K562 (cell line): ENCODE data around the gene DVL3. TPM values are rescaled to one million over a fixed set of nuclear protein-coding genes. Genes with fewer than 3 reads are reported as not detected.

Source experiments
- ATAC-seq: fragments of 200-7000 bp; cut with Tn5 transposase; 3 replicates; pipeline ENCODE4 v1.9.1; 2020; ENCODE audit warnings: moderate library complexity
- BruUV-seq: library from RNA; stranded (reverse); fragments of 400-500 nt; replicated peaks from 2 replicates; lab custom pipeline; 2021; lab: Mats Ljungman, UMichigan
- CTCF ChIA-PET: fragments of 300-600 bp; formaldehyde crosslinking; extraction: SDS; loops from one replicate; lab custom pipeline; 2021; ENCODE audit warnings: low intra/inter-chr PET ratio; lab: Yijun Ruan, JAX
- POLR2A ChIA-PET: fragments of 300-600, 350-650 bp; sonication (Branson Sonifier 250); formaldehyde crosslinking; extraction: SDS; loops from one replicate; lab custom pipeline; 2021; ENCODE audit warnings: antibody characterized with exemption, inconsistent platforms; lab: Yijun Ruan, JAX
- DNase-seq, 4 experiments: peaks; one replicate each; pipeline versions ENCODE4 v3.0.0 to v3.0.0-alpha.2; 2011 to 2018; ENCODE audit warnings: low spot score in 3 of 4, mixed read lengths in 3 of 4; ENCODE audit errors: extremely low read depth in 1 of 4
- FAIRE-seq: peaks from 2 replicates; lab custom pipeline; 2011; peaks lifted over from hg19 to GRCh38; lab: Jason Lieb, UNC
- H2AFZ ChIP-seq: 2 replicates; pipeline ENCODE4 v1.6.0; 2011; ENCODE audit warnings: low read depth, low read length, control low read depth, inconsistent platforms
- H3K27ac ChIP-seq: fragments of 200-600 bp; 3 replicates; pipeline ENCODE4 v1.8.0; 2011; ENCODE audit warnings: low read depth, mild to moderate bottlenecking, control low read depth, inconsistent platforms, low read length, moderate library complexity, mixed read lengths; ENCODE audit errors: extremely low read depth
- H3K27me3 ChIP-seq, 2 experiments: fragments of 300-600 bp in 1 of 2; 2 replicates in 1 of 2; 3 replicates in 1 of 2; pipeline versions ENCODE4 v1.6.0 to v1.8.0; 2011; ENCODE audit warnings: inconsistent platforms in 2 of 2, low read length in 2 of 2, mild to moderate bottlenecking in 1 of 2, mixed read lengths in 1 of 2, moderate library complexity in 1 of 2; ENCODE audit not compliant: control insufficient read depth in 2 of 2, insufficient read depth in 2 of 2
- H3K36me3 ChIP-seq: fragments of 300-600 bp; 3 replicates; pipeline ENCODE4 v1.8.0; 2011; ENCODE audit warnings: mild to moderate bottlenecking, low read length, inconsistent platforms; ENCODE audit not compliant: control insufficient read depth, insufficient read depth
- H3K4me1 ChIP-seq, 2 experiments: fragments of 200-600 bp in 1 of 2; replicated peaks in 1 of 2; 2 replicates in 1 of 2; 3 replicates in 1 of 2; pipeline versions ENCODE4 v1.5.1 to v1.8.0; 2011; ENCODE audit warnings: inconsistent platforms in 2 of 2, low read length in 2 of 2, mild to moderate bottlenecking in 1 of 2, mixed read lengths in 1 of 2, moderate library complexity in 1 of 2; ENCODE audit not compliant: control insufficient read depth in 2 of 2, insufficient read depth in 2 of 2
- H3K4me2 ChIP-seq: 2 replicates; pipeline ENCODE4 v1.6.1; 2011; ENCODE audit warnings: low read length, control low read depth, inconsistent platforms, mixed read lengths; ENCODE audit not compliant: insufficient read depth
- H3K4me3 ChIP-seq: fragments of 200-600 bp; sonication (generic), shearing (Covaris generic); 2 replicates; pipeline ENCODE4 v1.5.1; 2016; ENCODE audit warnings: control low read depth, inconsistent platforms
- H3K79me2 ChIP-seq: fragments of 200-600 bp; 3 replicates; pipeline ENCODE4 v1.8.0; 2011; ENCODE audit warnings: low read length, inconsistent platforms; ENCODE audit not compliant: control insufficient read depth, insufficient read depth
- H3K9ac ChIP-seq, 2 experiments: 2 replicates each; pipeline versions ENCODE4 v1.6.0 to v1.6.1; 2011; ENCODE audit warnings: low read depth in 2 of 2, low read length in 2 of 2, control low read depth in 1 of 2, inconsistent platforms in 1 of 2, mild to moderate bottlenecking in 1 of 2, mixed read lengths in 1 of 2; ENCODE audit not compliant: insufficient read depth in 1 of 2
- H3K9me1 ChIP-seq: one replicate; pipeline ENCODE4 v1.6.0; 2011; ENCODE audit warnings: inconsistent platforms, mild to moderate bottlenecking, low read length, moderate library complexity; ENCODE audit not compliant: control insufficient read depth, insufficient read depth
- H3K9me3 ChIP-seq: replicated peaks from 2 replicates; pipeline ENCODE4 v1.5.1; 2011; ENCODE audit warnings: low read depth, low read length, inconsistent platforms; ENCODE audit not compliant: control insufficient read depth, insufficient read depth
- H4K20me1 ChIP-seq: replicated peaks from 2 replicates; pipeline ENCODE4 v1.6.1; 2011; ENCODE audit warnings: low read length, inconsistent platforms, mixed read lengths; ENCODE audit not compliant: control insufficient read depth, insufficient read depth
- ASH1L ChIP-seq: fragments of 450-650 bp; IDR thresholded peaks from 2 replicates; pipeline ENCODE4 v1.6.1; 2018; ENCODE audit warnings: borderline replicate concordance, mild to moderate bottlenecking, low read depth; ENCODE audit not compliant: partially characterized antibody
- FOXK2 ChIP-seq, 2 experiments: fragments of 450-650 bp; IDR thresholded peaks in 1 of 2; conservative IDR thresholded peaks in 1 of 2; 2 replicates each; pipeline ENCODE4 v1.6.1; 2016; ENCODE audit warnings: low read depth in 2 of 2, mild to moderate bottlenecking in 1 of 2
- POLR2G ChIP-seq: fragments of 200-400 bp; formaldehyde crosslinking; IDR thresholded peaks from 2 replicates; pipeline ENCODE4 v1.6.1; 2017; ENCODE audit warnings: low read depth, mild to moderate bottlenecking, antibody characterized with exemption, low read length, moderate library complexity
- RBFOX2 ChIP-seq: fragments of 200-400 bp; formaldehyde crosslinking; IDR thresholded peaks from 2 replicates; pipeline ENCODE4 v1.6.1; 2017; ENCODE audit warnings: low read depth, mild to moderate bottlenecking, low read length, moderate library complexity
- REST ChIP-seq, 2 experiments: fragments of 450-650 bp; formaldehyde crosslinking in 1 of 2; IDR thresholded peaks; 2 replicates each; pipeline versions ENCODE4 v1.4.0 to v1.6.1; 2014 to 2020; ENCODE audit warnings: mild to moderate bottlenecking in 2 of 2, borderline replicate concordance in 1 of 2, low read depth in 1 of 2
- WGBS: fragments of 100-300 bp; shearing (Covaris generic); methylation state at CpG from one replicate; pipeline ENCODE4 v1.1.6; 2016; ENCODE audit warnings: low coverage, mixed read lengths; ENCODE audit not compliant: insufficient coverage; ENCODE audit errors: missing lambda C conversion rate; 5-methylcytosine and 5-hydroxymethylcytosine counted together
- in situ Hi-C: fragments of 300-500 bp; cut with MboI; formaldehyde crosslinking; loops from 4 replicates; pipeline ENCODE4 v1.15.0; 2018; ENCODE audit warnings: inconsistent platforms, mixed read lengths
- intact Hi-C: fragments of 100-400 bp; cut with micrococcal nuclease; formaldehyde crosslinking; loops from 2 replicates; pipeline ENCODE4 v1.14.2; 2022
- polyA plus RNA-seq, 8 experiments: library from polyadenylated mRNA; depleted of rRNA in 4 of 8; stranded (reverse) in 5 of 8; unstranded in 3 of 8; fragments of >200 nt; fragmentation: Nextera tagmentation in 2 of 8; fragmentation: Illumina TruSeq in 1 of 8; extraction: Ambion mirVana in 2 of 8; extraction: Trizol in 1 of 8; gene quantifications; 2 replicates each; pipeline versions ENCODE4 v1.2.1 to v1.2.3, GENCODE V29; 2011 to 2014; ENCODE audit warnings: inconsistent platforms in 1 of 8, missing spikeins in 1 of 8
- total RNA-seq, 7 experiments: library from RNA; depleted of rRNA in 6 of 7; stranded (reverse); fragments of >200 nt in 6 of 7; fragmentation: Illumina TruSeq in 2 of 7; extraction: Trizol in 2 of 7; gene quantifications; 2 replicates each; pipeline versions ENCODE4 v1.2.1 to v1.2.3, GENCODE V29; 2011 to 2021; ENCODE audit warnings: low replicate concordance in 1 of 7

The DVL3 gene
- total and polyA plus RNA-seq, 9 of the 15 experiments (the other 6 are each of a cell fraction or from before 2014, with no cell fraction given), result 3.1 to 57.9 (median 20.1) TPM

- Histone ChIP-seq H3K9me1 (peaks cover 2% of the 10 kb centered on the region), H3K36me3 (peaks cover 41% of the 10 kb centered on the region; the same call in 2 of the 3 replicates), H3K79me2 (no peaks in the 10 kb centered on the region), H2AFZ (no peak overlapping the region), H3K9me3 (no peaks in the 10 kb centered on the region), H3K4me3 (no peak overlapping the region), H3K4me1 (no peaks in the 10 kb centered on the region), H3K9ac (peak overlapping the region in 1 of 2 experiments; percentile 4; a peak in 1 of 4 replicates), H3K4me2 (no peak overlapping the region), H3K27ac (no peak overlapping the region), H3K27me3 (no peaks in the 10 kb centered on the region; a peak in 1 of 5 replicates), H4K20me1 (0 out of 2 replicates have a peak, but pooled peaks cover 4% of the 10 kb centered on the region)
- WGBS, result 83% methylated on average over 6 of the region's 6 CpGs
- in situ Hi-C loops (no loop called here), intact Hi-C loops (no loop called here)
- CTCF ChIA-PET, result no interaction called here
- FAIRE-seq (no peak), ATAC-seq (no peak), DNase-seq (no peak)
- POLR2A ChIA-PET, result interaction anchor here (0.8 to 2.3 kb wide), 8 partner anchors 9 to 787 kb away, joined by 3 to 9 read pairs (median 4); no protein-coding TSS in a partner anchor
- no TSS peak for BruUV-seq
- TF ChIP-seq FOXK2 (conservative IDR thresholded peaks at IDR 0.05 in 1 of 2, IDR thresholded peaks at IDR 0.05 in 1 of 2; ENCODE audit: low read depth in 2 of 2), result no peak
- TF ChIP-seq RBFOX2, result 0 out of 2 replicates have a peak, but pooled peaks have one; percentile 23
- 0 out of 2 replicates have a peak, but pooled peaks have one; percentile 24 for TF ChIP-seq POLR2G
These were observed 41.4 kb downstream of the DVL3 start for GRCh38 chr3:184196536-184196935.

GRCh38 chr3:184198509-184198908 is 43.3 kb downstream of the DVL3 start:
- in situ Hi-C loops (no loop called here), intact Hi-C loops (no loop called here)
- ChIA-PET CTCF (no interaction called here), POLR2A (interaction anchor here (0.6 to 1.3 kb wide), 2 partner anchors 12 to 20 kb away, joined by 3 read pairs; no protein-coding TSS in a partner anchor)
- 0 out of 2 replicates have a peak, but pooled peaks cover 4% of the 10 kb centered on the region for H4K20me1 ChIP-seq
- DNase-seq (no peak), FAIRE-seq (no peak), ATAC-seq (peak; percentile 60)
- no peak overlapping the region for H3K4me3 ChIP-seq
- H3K27me3 ChIP-seq, result peaks cover 8 to 14% of the 10 kb centered on the region in 2 experiments; a peak in 4 of 5 replicates
- no TSS peak for BruUV-seq
- 34% methylated on average over 8 of the region's 9 CpGs for WGBS
- H2AFZ ChIP-seq, result no peak overlapping the region
- H3K79me2 ChIP-seq, result no peaks in the 10 kb centered on the region
- no peak overlapping the region for H3K27ac ChIP-seq
- no peaks in the 10 kb centered on the region for H3K4me1 ChIP-seq
- H3K9me3 ChIP-seq, result no peaks in the 10 kb centered on the region
- peaks cover 21% of the 10 kb centered on the region; the same call in 2 of the 3 replicates for H3K36me3 ChIP-seq
- H3K9me1 ChIP-seq, result peaks cover 2% of the 10 kb centered on the region
- H3K4me2 ChIP-seq, result no peak overlapping the region
- H3K9ac ChIP-seq, result no peak overlapping the region
- TF ChIP-seq ASH1L (no peak), REST (IDR thresholded peaks at IDR 0.05; ENCODE audit: borderline replicate concordance) (peak; percentile 33; the same call in 1 of the 2 replicates), REST (CRISPR knock-in tag; IDR thresholded peaks at IDR 0.05; ENCODE audit: low read depth) (no peak)
